NOMO-1 treated with dmso at 0.1 percent for 144 hours (cell line): Measurements from ENCODE around the gene BCL2L12.

ENCODE experiments used
- DNase-seq: peaks from one replicate; lab custom pipeline; 2025; ENCODE audit not compliant: unreplicated experiment; lab: John Stamatoyannopoulos, UW

The BCL2L12 gene

GRCh38 chr19:49641688-49642491, 23.8 kb upstream of the BCL2L12 start, which contains the start of gene SCAF1:
Gene SCAF1, plus strand, starts transcription at chr19:49642209. Its CDS starts 2,818 bp downstream, at chr19:49645027.
- DNase-seq, result peak; percentile 99

GRCh38 chr19:49642492-49643035, 23.2 kb upstream of the BCL2L12 start:
- DNase-seq, result no peak

- no peak for DNase-seq
These were observed 22.3 kb upstream of the BCL2L12 start for GRCh38 chr19:49643466-49643865.

GRCh38 chr19:49645592-49645991, 20.1 kb upstream of the BCL2L12 start:
- no peak for DNase-seq

- DNase-seq, result no peak
These were observed 19.7 kb upstream of the BCL2L12 start for GRCh38 chr19:49645995-49646394.

- no peak for DNase-seq
These were observed 19.1 kb upstream of the BCL2L12 start for GRCh38 chr19:49646586-49646985.

- no peak for DNase-seq
These were observed 14.5 kb upstream of the BCL2L12 start for GRCh38 chr19:49651029-49651819.

- DNase-seq, result no peak
These were observed 13.7 kb upstream of the BCL2L12 start for GRCh38 chr19:49651820-49652550.

- DNase-seq, result no peak
These were observed 12.9 kb upstream of the BCL2L12 start for GRCh38 chr19:49652551-49653465.

- no peak for DNase-seq
These were observed 12.3 kb upstream of the BCL2L12 start for GRCh38 chr19:49653466-49653806.

GRCh38 chr19:49654581-49654980, 11.2 kb upstream of the BCL2L12 start:
- no peak for DNase-seq

GRCh38 chr19:49655570-49656455, 9.9 kb upstream of the BCL2L12 start:
- no peak for DNase-seq

- DNase-seq, result no peak
These were observed 9.2 kb upstream of the BCL2L12 start for GRCh38 chr19:49656456-49657109.

- no peak for DNase-seq
These were observed 8.1 kb upstream of the BCL2L12 start for GRCh38 chr19:49657493-49658138.

- no peak for DNase-seq
These were observed 7.6 kb upstream of the BCL2L12 start for GRCh38 chr19:49658139-49658517.

- no peak for DNase-seq
These were observed 6.9 kb upstream of the BCL2L12 start for GRCh38 chr19:49658566-49659442.

- no peak for DNase-seq
These were observed 5.3 kb upstream of the BCL2L12 start for GRCh38 chr19:49660338-49660961.
